SK-N-SH (cell line): Measurements from ENCODE around the gene FAM20C.

Source experiments
- CTCF ChIP-seq: fragments of 200-600 bp; sonication (generic); IDR thresholded peaks from 2 replicates; pipeline ENCODE4 v1.6.1; 2017; ENCODE audit warnings: antibody characterized with exemption, mild to moderate bottlenecking, moderate library complexity
- EP300 ChIP-seq, 2 experiments: IDR thresholded peaks; 2 replicates each; pipeline versions ENCODE4 v1.4.0 to v1.6.1; 2012; ENCODE audit warnings: borderline replicate concordance in 1 of 2, low read depth in 1 of 2, low read length in 1 of 2
- JUND ChIP-seq: IDR thresholded peaks from 2 replicates; pipeline ENCODE4 v1.4.0; 2012
- RAD21 ChIP-seq: IDR thresholded peaks from 2 replicates; pipeline ENCODE4 v1.6.1; 2012; ENCODE audit warnings: mild to moderate bottlenecking, low read length
- TCF12 ChIP-seq: IDR thresholded peaks from 2 replicates; pipeline ENCODE4 v1.4.0; 2012
- TEAD4 ChIP-seq: IDR thresholded peaks from 2 replicates; pipeline ENCODE4 v1.4.0; 2012; ENCODE audit warnings: mild to moderate bottlenecking, borderline replicate concordance; ENCODE audit not compliant: insufficient read depth
- YY1 ChIP-seq: IDR thresholded peaks from 2 replicates; pipeline ENCODE4 v1.4.0; 2012; ENCODE audit warnings: low read depth, mild to moderate bottlenecking
- TF ChIP-seq, protein P1 (sequence below): IDR thresholded peaks from 2 replicates; pipeline ENCODE4 v1.6.1; 2012; ENCODE audit warnings: mild to moderate bottlenecking, low read depth, low read length, moderate library complexity
- TF ChIP-seq, protein P2 (sequence below): fragments of 150-350 bp; IDR thresholded peaks from 2 replicates; pipeline ENCODE4 v1.6.1; 2017; ENCODE audit warnings: antibody characterized with exemption, low read length, low read depth, borderline replicate concordance

- no peak for TF ChIP-seq JUND
- TF ChIP-seq EP300 (IDR thresholded peaks at IDR 0.05; ENCODE audit: borderline replicate concordance in 1 of 2, low read depth in 1 of 2, low read length in 1 of 2): no peak
- no peak for TF ChIP-seq CTCF
- TF ChIP-seq, protein P1, sequence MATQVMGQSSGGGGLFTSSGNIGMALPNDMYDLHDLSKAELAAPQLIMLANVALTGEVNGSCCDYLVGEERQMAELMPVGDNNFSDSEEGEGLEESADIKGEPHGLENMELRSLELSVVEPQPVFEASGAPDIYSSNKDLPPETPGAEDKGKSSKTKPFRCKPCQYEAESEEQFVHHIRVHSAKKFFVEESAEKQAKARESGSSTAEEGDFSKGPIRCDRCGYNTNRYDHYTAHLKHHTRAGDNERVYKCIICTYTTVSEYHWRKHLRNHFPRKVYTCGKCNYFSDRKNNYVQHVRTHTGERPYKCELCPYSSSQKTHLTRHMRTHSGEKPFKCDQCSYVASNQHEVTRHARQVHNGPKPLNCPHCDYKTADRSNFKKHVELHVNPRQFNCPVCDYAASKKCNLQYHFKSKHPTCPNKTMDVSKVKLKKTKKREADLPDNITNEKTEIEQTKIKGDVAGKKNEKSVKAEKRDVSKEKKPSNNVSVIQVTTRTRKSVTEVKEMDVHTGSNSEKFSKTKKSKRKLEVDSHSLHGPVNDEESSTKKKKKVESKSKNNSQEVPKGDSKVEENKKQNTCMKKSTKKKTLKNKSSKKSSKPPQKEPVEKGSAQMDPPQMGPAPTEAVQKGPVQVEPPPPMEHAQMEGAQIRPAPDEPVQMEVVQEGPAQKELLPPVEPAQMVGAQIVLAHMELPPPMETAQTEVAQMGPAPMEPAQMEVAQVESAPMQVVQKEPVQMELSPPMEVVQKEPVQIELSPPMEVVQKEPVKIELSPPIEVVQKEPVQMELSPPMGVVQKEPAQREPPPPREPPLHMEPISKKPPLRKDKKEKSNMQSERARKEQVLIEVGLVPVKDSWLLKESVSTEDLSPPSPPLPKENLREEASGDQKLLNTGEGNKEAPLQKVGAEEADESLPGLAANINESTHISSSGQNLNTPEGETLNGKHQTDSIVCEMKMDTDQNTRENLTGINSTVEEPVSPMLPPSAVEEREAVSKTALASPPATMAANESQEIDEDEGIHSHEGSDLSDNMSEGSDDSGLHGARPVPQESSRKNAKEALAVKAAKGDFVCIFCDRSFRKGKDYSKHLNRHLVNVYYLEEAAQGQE: no peak
- TF ChIP-seq TEAD4: no peak
- no peak for TF ChIP-seq TCF12
- TF ChIP-seq RAD21: no peak
- TF ChIP-seq, protein P2, sequence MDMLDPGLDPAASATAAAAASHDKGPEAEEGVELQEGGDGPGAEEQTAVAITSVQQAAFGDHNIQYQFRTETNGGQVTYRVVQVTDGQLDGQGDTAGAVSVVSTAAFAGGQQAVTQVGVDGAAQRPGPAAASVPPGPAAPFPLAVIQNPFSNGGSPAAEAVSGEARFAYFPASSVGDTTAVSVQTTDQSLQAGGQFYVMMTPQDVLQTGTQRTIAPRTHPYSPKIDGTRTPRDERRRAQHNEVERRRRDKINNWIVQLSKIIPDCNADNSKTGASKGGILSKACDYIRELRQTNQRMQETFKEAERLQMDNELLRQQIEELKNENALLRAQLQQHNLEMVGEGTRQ: no peak
- no peak for TF ChIP-seq YY1
Measured at GRCh38 chr7:289209-289755, 96.9 kb downstream of the FAM20C start.
